Esophagus (tissue), 2 donors: ENCODE data around the gene TIMM10B. TPM values are rescaled to one million over a fixed set of nuclear protein-coding genes. Genes with fewer than 3 reads are reported as not detected.

ENCODE experiments used
- H3K27ac ChIP-seq, 2 donors: one replicate each; pipeline ENCODE4 v1.5.1; 2013; ENCODE audit warnings: low read depth in 2 of 2, mild to moderate bottlenecking in 2 of 2, inconsistent platforms in 1 of 2, low read length in 1 of 2, moderate library complexity in 1 of 2
- H3K27me3 ChIP-seq, 2 donors: one replicate each; pipeline ENCODE4 v1.6.1; 2013; ENCODE audit warnings: low read length in 2 of 2, control low read depth in 1 of 2, mild to moderate bottlenecking in 1 of 2; ENCODE audit not compliant: insufficient read depth in 2 of 2, control insufficient read depth in 1 of 2
- H3K36me3 ChIP-seq, 2 donors: one replicate each; pipeline ENCODE4 v1.6.1; 2013; ENCODE audit warnings: low read length in 1 of 2; ENCODE audit not compliant: control insufficient read depth in 2 of 2, insufficient read depth in 2 of 2
- H3K4me1 ChIP-seq, 2 donors: one replicate each; pipeline ENCODE4 v1.6.1; 2013; ENCODE audit warnings: low read length in 1 of 2; ENCODE audit not compliant: control insufficient read depth in 2 of 2, insufficient read depth in 2 of 2
- H3K4me3 ChIP-seq, 2 donors: one replicate each; pipeline ENCODE4 v1.5.1; 2013; ENCODE audit warnings: low read length in 2 of 2, mild to moderate bottlenecking in 2 of 2, low read depth in 1 of 2, moderate library complexity in 1 of 2
- H3K9me3 ChIP-seq, 2 donors: one replicate each; pipeline ENCODE4 v1.6.1; 2013; ENCODE audit warnings: mild to moderate bottlenecking in 2 of 2, low read depth in 1 of 2, low read length in 1 of 2, moderate library complexity in 1 of 2; ENCODE audit not compliant: control insufficient read depth in 2 of 2, insufficient read depth in 1 of 2
- WGBS, 2 donors: extraction: QIAGEN DNeasy Blood & Tissue Kit; methylation state at CpG; one replicate each; pipeline ENCODE4 v1.1.7; 2013; 5-methylcytosine and 5-hydroxymethylcytosine counted together
- polyA plus RNA-seq, 2 donors: library from polyadenylated mRNA; stranded (reverse); fragments of 200-250 nt; gene quantifications; one replicate each; pipeline ENCODE4 v1.2.3, GENCODE V29; 2013
- donor health status: healthy with polysubstance abuse.
- donor health status: Bipolar disorder and iron deficiency.

The TIMM10B gene
- polyA plus RNA-seq, 2 donors = 7.9 to 15.9 TPM

DNA sequence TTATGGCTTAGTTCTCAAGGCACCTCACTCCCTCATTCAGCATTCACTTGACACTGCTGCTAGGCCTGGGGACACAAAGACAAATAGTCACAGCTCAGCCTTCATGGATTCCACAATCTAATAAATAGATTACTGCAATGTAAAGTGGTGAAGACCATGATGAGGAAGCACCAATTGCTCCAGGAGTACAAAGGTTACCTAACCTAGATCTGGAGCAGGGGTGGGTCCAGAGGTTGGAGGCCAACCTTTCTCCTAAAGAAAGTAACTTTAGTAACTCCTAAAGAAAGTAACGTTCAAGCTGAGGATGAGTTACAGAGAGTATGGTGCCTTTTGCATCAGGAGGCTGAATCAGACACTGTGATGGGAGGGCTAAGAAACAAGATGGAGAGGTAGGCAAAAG lies 11.7 kb upstream of the TIMM10B start:
- no peaks in the 10 kb centered on the region for H3K9me3 ChIP-seq
- peaks cover 0 to 5% of the 10 kb centered on the region in 2 donors for H3K4me1 ChIP-seq
- no peak overlapping the region for H3K4me3 ChIP-seq
- peak overlapping the region in 1 of 2 donors; percentile 14 for H3K27ac ChIP-seq
- WGBS, 2 donors = 87 to 93% methylated on average over 1 of the region's 1 CpG
- no peaks in the 10 kb centered on the region for H3K27me3 ChIP-seq
- peaks cover 0 to 5% of the 10 kb centered on the region in 2 donors for H3K36me3 ChIP-seq

DNA sequence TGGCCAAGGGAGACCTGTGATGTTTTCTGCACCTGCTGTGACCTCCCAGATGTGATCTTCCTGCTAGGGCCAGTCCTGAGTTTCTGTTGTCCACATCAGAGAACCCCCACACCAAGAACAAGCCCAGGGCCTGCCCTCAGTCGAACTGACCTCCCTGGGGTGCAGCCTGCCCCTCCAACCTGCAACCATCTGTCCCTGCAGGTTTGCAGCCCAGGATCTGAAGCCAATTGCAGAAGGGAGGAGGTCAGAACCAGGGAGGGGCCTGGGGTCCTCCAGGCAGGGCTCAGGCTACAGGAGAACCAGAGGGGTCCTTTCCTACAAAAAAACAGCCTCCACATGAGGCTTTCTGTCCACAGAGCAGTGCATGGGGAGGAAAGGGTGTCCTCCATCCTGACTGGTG lies 8.4 kb upstream of the TIMM10B start:
- peaks cover 5 to 9% of the 10 kb centered on the region in 2 donors for H3K36me3 ChIP-seq
- peaks cover 0 to 5% of the 10 kb centered on the region in 2 donors for H3K4me1 ChIP-seq
- no peak overlapping the region for H3K27ac ChIP-seq
- H3K4me3 ChIP-seq = peak overlapping the region in 1 of 2 donors; percentile 69
- 44 to 60% methylated on average over 1 of the region's 1 CpG for WGBS, 2 donors
- no peaks in the 10 kb centered on the region for H3K27me3 ChIP-seq
- no peaks in the 10 kb centered on the region for H3K9me3 ChIP-seq

GRCh38 chr11:6473451-6474412 lies 7.6 kb upstream of the TIMM10B start, which contains the start of gene TRIM3:
TRIM3 (minus strand) TSS chr11:6473941; CDS start chr11:6465695, 8,246 bp downstream.
- no peaks in the 10 kb centered on the region for H3K27me3 ChIP-seq
- H3K4me3 ChIP-seq = peak within 1 kb of the TSS; percentile 69 to 71
- peak within 1 kb of the TSS; percentile 89 to 97 for H3K27ac ChIP-seq
- no peaks in the 10 kb centered on the region for H3K9me3 ChIP-seq
- H3K4me1 ChIP-seq = peaks cover 0 to 5% of the 10 kb centered on the region in 2 donors
- H3K36me3 ChIP-seq = peaks cover 10 to 16% of the 10 kb centered on the region in 2 donors
- WGBS, 2 donors = 0 to 1% methylated on average over 57 to 87 of the region's 87 CpGs

GRCh38 chr11:6474413-6474792 lies 6.9 kb upstream of the TIMM10B start:
- Histone ChIP-seq H3K36me3 (peaks cover 10 to 20% of the 10 kb centered on the region in 2 donors), H3K4me3 (peak overlapping the region; percentile 43 to 69), H3K4me1 (peaks cover 0 to 5% of the 10 kb centered on the region in 2 donors), H3K27me3 (no peaks in the 10 kb centered on the region), H3K27ac (peak overlapping the region; percentile 89 to 97), H3K9me3 (no peaks in the 10 kb centered on the region)
- 25 to 27% methylated on average over 7 of the region's 7 CpGs for WGBS, 2 donors

DNA sequence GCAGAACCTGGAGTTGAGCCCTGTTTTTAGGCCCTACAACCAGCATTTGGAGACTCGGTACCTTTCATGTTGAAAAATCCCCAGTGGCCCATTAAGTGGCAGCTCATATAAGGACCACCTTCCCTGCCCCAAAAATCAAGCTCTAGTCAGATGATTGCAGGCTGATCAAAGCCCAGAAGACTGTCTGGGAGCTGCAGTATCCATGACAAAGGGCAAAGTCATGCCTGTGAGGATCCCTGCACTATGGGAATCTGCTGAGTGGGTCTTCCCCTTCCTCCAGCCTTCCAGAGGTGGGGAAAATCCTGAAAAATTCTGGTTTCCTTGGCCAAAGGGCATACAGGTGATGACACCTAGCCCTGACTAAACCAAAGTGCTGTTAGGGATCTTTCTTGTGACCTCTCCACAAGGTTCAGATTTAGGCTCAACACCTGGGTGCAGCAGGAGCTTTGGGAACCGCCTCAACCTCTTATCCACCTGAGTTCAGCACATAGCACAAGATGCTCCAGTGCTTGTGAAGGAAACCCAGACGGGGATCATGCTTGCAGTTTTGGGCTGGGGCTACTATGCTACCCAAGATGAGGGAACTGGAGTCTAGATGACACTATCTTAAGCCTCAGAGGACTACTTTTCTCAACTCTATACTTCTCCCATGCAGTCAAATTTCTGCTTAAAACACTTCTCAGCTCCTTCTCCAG lies 6.3 kb upstream of the TIMM10B start:
- no peaks in the 10 kb centered on the region for H3K27me3 ChIP-seq
- peak overlapping the region; percentile 17 to 89 for H3K27ac ChIP-seq
- WGBS, 2 donors = 64 to 65% methylated on average over 3 of the region's 3 CpGs
- H3K4me1 ChIP-seq = peaks cover 0 to 5% of the 10 kb centered on the region in 2 donors
- H3K36me3 ChIP-seq = peaks cover 10 to 22% of the 10 kb centered on the region in 2 donors
- H3K9me3 ChIP-seq = no peaks in the 10 kb centered on the region
- H3K4me3 ChIP-seq = no peak overlapping the region

GRCh38 chr11:6475936-6476335 lies 5.4 kb upstream of the TIMM10B start:
- H3K36me3 ChIP-seq = peaks cover 10 to 22% of the 10 kb centered on the region in 2 donors
- no peaks in the 10 kb centered on the region for H3K9me3 ChIP-seq
- H3K27ac ChIP-seq = no peak overlapping the region
- H3K27me3 ChIP-seq = no peaks in the 10 kb centered on the region
- WGBS, 2 donors = 44 to 61% methylated on average over 5 of the region's 5 CpGs
- H3K4me1 ChIP-seq = peaks cover 2 to 11% of the 10 kb centered on the region in 2 donors
- H3K4me3 ChIP-seq = no peak overlapping the region

- peaks cover 10 to 22% of the 10 kb centered on the region in 2 donors for H3K36me3 ChIP-seq
- no peak overlapping the region for H3K27ac ChIP-seq
- no peak overlapping the region for H3K4me3 ChIP-seq
- 91 to 92% methylated on average over 4 of the region's 4 CpGs for WGBS, 2 donors
- no peaks in the 10 kb centered on the region for H3K27me3 ChIP-seq
- H3K9me3 ChIP-seq = no peaks in the 10 kb centered on the region
- H3K4me1 ChIP-seq = peaks cover 2 to 11% of the 10 kb centered on the region in 2 donors
Measured at GRCh38 chr11:6476571-6476970, 4.7 kb upstream of the TIMM10B start.

GRCh38 chr11:6480299-6480914 lies 894 bp upstream of the TIMM10B start:
- peak overlapping the region; percentile 81 to 83 for H3K4me3 ChIP-seq
- peaks cover 10 to 24% of the 10 kb centered on the region in 2 donors for H3K36me3 ChIP-seq
- peaks cover 6 to 9% of the 10 kb centered on the region in 2 donors for H3K4me1 ChIP-seq
- no peaks in the 10 kb centered on the region for H3K9me3 ChIP-seq
- 45 to 59% methylated on average over 9 of the region's 9 CpGs for WGBS, 2 donors
- peak overlapping the region; percentile 91 to 96 for H3K27ac ChIP-seq
- H3K27me3 ChIP-seq = no peaks in the 10 kb centered on the region

GRCh38 chr11:6481924-6482275 lies 599 bp downstream of the TIMM10B start:
- Histone ChIP-seq H3K4me1 (peaks cover 6 to 9% of the 10 kb centered on the region in 2 donors), H3K36me3 (peaks cover 10 to 24% of the 10 kb centered on the region in 2 donors)

More at GRCh38 chr11:6481924-6482275, 599 bp downstream of the TIMM10B start:
- Histone ChIP-seq H3K9me3 (no peaks in the 10 kb centered on the region), H3K4me3 (peak overlapping the region; percentile 81 to 83), H3K27ac (peak overlapping the region; percentile 96 to 99), H3K27me3 (no peaks in the 10 kb centered on the region)
- 4 to 6% methylated on average over 12 to 13 of the region's 13 CpGs for WGBS, 2 donors
